Measurements from ENCODE around the gene KANK2.
"Not testable (repeated sequence)": the region's sequence is repeated elsewhere in the genome, so short reads cannot be mapped to it uniquely, and the experiment has no call there.

DNA sequence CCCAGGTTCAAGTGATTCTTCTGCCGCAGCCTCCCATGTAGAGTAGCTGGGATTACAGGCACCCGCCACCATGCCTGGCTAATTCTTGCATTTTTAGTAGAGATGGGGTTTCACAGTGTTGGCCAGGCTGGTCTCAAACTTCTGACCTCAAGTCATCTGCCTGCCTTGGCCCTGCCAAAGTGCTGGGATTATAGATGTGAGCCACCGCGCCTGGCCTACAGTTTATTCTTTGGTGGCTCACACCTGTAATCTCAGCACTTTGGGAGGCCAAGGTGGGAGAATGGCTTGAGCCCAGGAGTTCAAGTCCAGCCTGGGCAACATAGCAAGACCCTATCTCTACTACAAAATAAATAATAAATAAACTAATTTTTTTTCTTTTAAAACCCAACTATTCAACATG, 73.2 kb downstream of the KANK2 start:
- TF ChIP-seq TAF1 (IDR thresholded peaks at IDR 0.05; ENCODE audit: borderline replicate concordance, low read depth, low read length); POLR2A (IDR thresholded peaks at IDR 0.05; ENCODE audit: low read depth, low read length): not testable (repeated sequence)

Data from GM12892 (cell line).